ENCODE data around the gene AGTPBP1.

DNA sequence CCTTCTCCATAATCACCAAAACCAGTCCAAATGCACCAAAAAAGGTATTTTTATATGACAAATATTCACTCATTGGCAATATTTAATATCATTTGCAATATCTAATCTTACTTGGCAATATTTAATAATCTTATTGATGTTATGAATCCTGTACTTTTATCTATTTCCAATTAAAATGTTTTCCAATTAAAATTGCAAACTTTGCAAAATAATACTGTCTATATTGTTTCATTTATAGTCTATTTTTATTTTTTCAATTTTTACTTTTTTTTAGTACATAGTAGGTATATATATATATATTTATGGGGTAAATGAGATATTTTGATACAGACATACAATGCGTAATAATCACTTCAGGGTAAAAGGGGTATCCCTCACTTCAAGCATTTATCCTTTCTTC is 109.9 kb downstream of the AGTPBP1 start:
- TF ChIP-seq, protein P1, sequence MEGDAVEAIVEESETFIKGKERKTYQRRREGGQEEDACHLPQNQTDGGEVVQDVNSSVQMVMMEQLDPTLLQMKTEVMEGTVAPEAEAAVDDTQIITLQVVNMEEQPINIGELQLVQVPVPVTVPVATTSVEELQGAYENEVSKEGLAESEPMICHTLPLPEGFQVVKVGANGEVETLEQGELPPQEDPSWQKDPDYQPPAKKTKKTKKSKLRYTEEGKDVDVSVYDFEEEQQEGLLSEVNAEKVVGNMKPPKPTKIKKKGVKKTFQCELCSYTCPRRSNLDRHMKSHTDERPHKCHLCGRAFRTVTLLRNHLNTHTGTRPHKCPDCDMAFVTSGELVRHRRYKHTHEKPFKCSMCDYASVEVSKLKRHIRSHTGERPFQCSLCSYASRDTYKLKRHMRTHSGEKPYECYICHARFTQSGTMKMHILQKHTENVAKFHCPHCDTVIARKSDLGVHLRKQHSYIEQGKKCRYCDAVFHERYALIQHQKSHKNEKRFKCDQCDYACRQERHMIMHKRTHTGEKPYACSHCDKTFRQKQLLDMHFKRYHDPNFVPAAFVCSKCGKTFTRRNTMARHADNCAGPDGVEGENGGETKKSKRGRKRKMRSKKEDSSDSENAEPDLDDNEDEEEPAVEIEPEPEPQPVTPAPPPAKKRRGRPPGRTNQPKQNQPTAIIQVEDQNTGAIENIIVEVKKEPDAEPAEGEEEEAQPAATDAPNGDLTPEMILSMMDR (IDR thresholded peaks at IDR 0.05) = no peak
- no peak for TF ChIP-seq EP300 (IDR thresholded peaks at IDR 0.05)
